OCI-M2 (cell line): ENCODE measurements around the gene LBHD2.

ENCODE experiments used
- DNase-seq: peaks from one replicate; lab custom pipeline; 2025; ENCODE audit not compliant: unreplicated experiment; lab: John Stamatoyannopoulos, UW

Gene LBHD2

GRCh38 chr14:103068351-103069073, 15.5 kb upstream of the LBHD2 start:
- no peak for DNase-seq

- DNase-seq: no peak
Measured at GRCh38 chr14:103070263-103070885, 13.6 kb upstream of the LBHD2 start.

GRCh38 chr14:103070971-103071542, 13.0 kb upstream of the LBHD2 start:
- no peak for DNase-seq

- no peak for DNase-seq
Measured at GRCh38 chr14:103071544-103072251, 12.3 kb upstream of the LBHD2 start.

- no peak for DNase-seq
Measured at GRCh38 chr14:103072595-103073366, 11.2 kb upstream of the LBHD2 start.

GRCh38 chr14:103073367-103073875, 10.6 kb upstream of the LBHD2 start:
- DNase-seq: no peak

GRCh38 chr14:103073876-103074728, 9.9 kb upstream of the LBHD2 start:
- DNase-seq: no peak

- no peak for DNase-seq
Measured at GRCh38 chr14:103074729-103075367, 9.2 kb upstream of the LBHD2 start.

GRCh38 chr14:103078420-103078749, 5.6 kb upstream of the LBHD2 start:
- DNase-seq: peak; percentile 30

GRCh38 chr14:103078860-103079587, 5.0 kb upstream of the LBHD2 start:
- DNase-seq: no peak

- DNase-seq: no peak
Measured at GRCh38 chr14:103081951-103082350, 2.1 kb upstream of the LBHD2 start.

GRCh38 chr14:103085106-103086091, 1.4 kb downstream of the LBHD2 start:
- no peak for DNase-seq

GRCh38 chr14:103086771-103087342, 2.8 kb downstream of the LBHD2 start:
- DNase-seq: no peak

GRCh38 chr14:103087343-103087835, 3.4 kb downstream of the LBHD2 start:
- DNase-seq: no peak

- DNase-seq: no peak
Measured at GRCh38 chr14:103088921-103089320, 4.9 kb downstream of the LBHD2 start.

- no peak for DNase-seq
Measured at GRCh38 chr14:103089386-103090335, 5.7 kb downstream of the LBHD2 start.
